Stimulated activated CD4-positive, alpha-beta T cell treated with anti-CD3 and anti-CD28 coated beads, Interleukin-12 subunit alpha, Interleukin-12 subunit beta, amount 100 ng/mL, for 4 hours (primary cell): Measurements from ENCODE around the gene ANO7.

Experiments
- DNase-seq: peaks from one replicate; pipeline ENCODE4 v3.0.0-alpha.2; 2020

Gene ANO7

GRCh38 chr2:241157841-241158545 is 30.5 kb upstream of the ANO7 start:
- no peak for DNase-seq

- no peak for DNase-seq
Measured at GRCh38 chr2:241158546-241158900, 30.0 kb upstream of the ANO7 start.

GRCh38 chr2:241159116-241159515 is 29.4 kb upstream of the ANO7 start:
- DNase-seq: no peak

GRCh38 chr2:241160318-241160717 is 28.2 kb upstream of the ANO7 start:
- DNase-seq: no peak

- DNase-seq: no peak
Measured at GRCh38 chr2:241161646-241162281, 26.7 kb upstream of the ANO7 start.

GRCh38 chr2:241163601-241164118 is 24.8 kb upstream of the ANO7 start:
- DNase-seq: no peak

GRCh38 chr2:241168366-241168765 is 20.1 kb upstream of the ANO7 start:
- DNase-seq: no peak

- DNase-seq: no peak
Measured at GRCh38 chr2:241173557-241173956, 14.9 kb upstream of the ANO7 start.

- DNase-seq: no peak
Measured at GRCh38 chr2:241177526-241178334, 10.7 kb upstream of the ANO7 start.

GRCh38 chr2:241178961-241179360 is 9.5 kb upstream of the ANO7 start:
- DNase-seq: no peak

GRCh38 chr2:241179899-241180298 is 8.6 kb upstream of the ANO7 start:
- DNase-seq: no peak

GRCh38 chr2:241180495-241180894 is 8.0 kb upstream of the ANO7 start:
- DNase-seq: no peak

GRCh38 chr2:241182126-241182525 is 6.4 kb upstream of the ANO7 start:
- no peak for DNase-seq

- no peak for DNase-seq
Measured at GRCh38 chr2:241182531-241183133, 5.8 kb upstream of the ANO7 start.

GRCh38 chr2:241183221-241183620 is 5.3 kb upstream of the ANO7 start:
- DNase-seq: no peak

- no peak for DNase-seq
Measured at GRCh38 chr2:241184901-241185300, 3.6 kb upstream of the ANO7 start.

- DNase-seq: no peak
Measured at GRCh38 chr2:241185961-241186360, 2.5 kb upstream of the ANO7 start.

GRCh38 chr2:241187101-241187917 is 1.2 kb upstream of the ANO7 start:
- DNase-seq: no peak

- no peak for DNase-seq
Measured at GRCh38 chr2:241187918-241188234, 601 bp upstream of the ANO7 start.

- DNase-seq: no peak
Measured at GRCh38 chr2:241189093-241189855, 797 bp downstream of the ANO7 start.

- no peak for DNase-seq
Measured at GRCh38 chr2:241189856-241190201, 1.4 kb downstream of the ANO7 start.
